OCI-LY3 (cell line): Measurements from ENCODE around the gene TNNT3.

Experiments
- H2AFZ ChIP-seq: fragments of 200-600, 300-600 bp; shearing (Covaris generic); 2 replicates; pipeline ENCODE4 v1.6.0; 2014; ENCODE audit warnings: antibody characterized with exemption, low read depth, low read length
- H3K27ac ChIP-seq: fragments of 200-600, 300-600 bp; sonication (generic); 2 replicates; pipeline ENCODE4 v1.5.1; 2014; ENCODE audit warnings: mild to moderate bottlenecking, low read length, moderate library complexity, mixed read lengths
- H3K27me3 ChIP-seq: fragments of 200-600, 300-600 bp; sonication (generic); 2 replicates; pipeline ENCODE4 v1.6.1; 2014; ENCODE audit warnings: low read depth, low read length, mixed read lengths
- H3K36me3 ChIP-seq: fragments of 200-600, 300-600 bp; sonication (generic); replicated peaks from 2 replicates; pipeline ENCODE3; 2014; ENCODE audit warnings: low read depth, low read length, mixed read lengths
- H3K4me1 ChIP-seq: fragments of 300-600, 200-600 bp; sonication (generic); 2 replicates; pipeline ENCODE4 v1.6.1; 2014; ENCODE audit warnings: low read length, mixed read lengths
- H3K4me2 ChIP-seq: fragments of 200-600, 300-600 bp; sonication (generic); 2 replicates; pipeline ENCODE4 v1.6.1; 2014; ENCODE audit warnings: low read length, mixed read lengths
- H3K4me3 ChIP-seq: fragments of 300-600, 200-600 bp; sonication (generic); 2 replicates; pipeline ENCODE4 v1.5.1; 2014; ENCODE audit warnings: antibody characterized with exemption, mild to moderate bottlenecking, low read length, moderate library complexity
- H3K79me2 ChIP-seq: fragments of 300-600, 200-600 bp; shearing (Covaris generic); 2 replicates; pipeline ENCODE4 v1.6.1; 2014; ENCODE audit warnings: mild to moderate bottlenecking, low read length, mixed read lengths
- H3K9ac ChIP-seq: fragments of 300-600, 200-600 bp; shearing (Covaris generic); 2 replicates; pipeline ENCODE4 v1.6.0; 2014; ENCODE audit warnings: mild to moderate bottlenecking, low read length, moderate library complexity
- H3K9me3 ChIP-seq: fragments of 200-600, 300-600 bp; shearing (Covaris generic); 2 replicates; pipeline ENCODE4 v1.6.1; 2014; ENCODE audit warnings: low read length, mixed read lengths; ENCODE audit not compliant: insufficient read depth
- H4K20me1 ChIP-seq: fragments of 200-600, 300-600 bp; sonication (generic); 2 replicates; pipeline ENCODE4 v1.6.1; 2016; ENCODE audit warnings: low read length, mixed read lengths; ENCODE audit not compliant: insufficient read depth
- EZH2phosphoT487 ChIP-seq: fragments of 200-600 bp; shearing (Covaris generic); IDR thresholded peaks from 2 replicates; pipeline ENCODE4 v1.6.1; 2018; ENCODE audit warnings: antibody characterized with exemption, mixed run types, low read depth
- TF ChIP-seq, protein P1 (sequence below): fragments of 200-600, 300-600 bp; sonication (generic); IDR thresholded peaks from 2 replicates; pipeline ENCODE4 v1.5.1; 2014; ENCODE audit warnings: antibody characterized with exemption, low read length, low read depth

The TNNT3 gene

DNA sequence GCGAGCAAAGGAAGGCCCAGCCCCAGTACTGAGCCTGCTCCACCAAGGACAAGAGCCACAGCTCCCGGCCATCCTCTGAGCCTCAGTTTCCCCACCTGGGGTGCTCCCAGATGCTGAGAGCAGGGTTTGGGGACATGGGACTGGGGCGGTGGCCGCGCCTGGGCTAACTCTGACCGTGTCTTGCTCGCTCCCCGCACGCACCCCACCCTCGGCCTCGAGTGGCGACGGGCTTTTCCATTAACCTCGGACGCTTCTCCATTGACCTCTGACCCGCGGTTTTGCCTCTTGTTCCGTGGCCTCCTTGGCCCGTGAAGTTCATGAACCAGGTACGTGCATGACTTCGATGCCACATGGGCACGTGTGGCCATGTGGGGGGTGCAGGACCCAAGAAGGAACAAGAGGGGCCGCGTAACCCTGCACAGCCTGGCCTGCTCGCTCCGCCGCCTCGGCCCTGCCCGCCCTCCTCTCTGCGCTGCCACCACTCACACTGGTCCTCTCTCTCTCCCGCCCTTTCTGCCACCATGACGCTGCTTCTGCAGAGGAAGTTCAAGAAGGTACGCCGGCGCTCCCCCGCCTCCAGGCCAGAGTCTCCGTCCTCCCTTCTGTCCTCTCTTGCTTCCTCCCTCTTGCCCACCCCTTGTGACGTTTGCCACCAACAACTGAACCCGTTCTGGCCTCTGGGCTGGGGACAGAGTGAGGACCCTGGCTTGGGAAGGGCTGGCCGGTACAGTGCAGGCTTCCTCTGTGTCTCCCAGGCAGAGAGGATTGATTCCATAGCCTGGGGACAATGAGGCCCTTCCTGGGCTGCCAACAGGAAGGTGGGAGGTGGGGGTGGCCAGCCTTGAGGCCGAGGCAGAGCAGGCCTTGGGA, 6.9 kb downstream of the TNNT3 start:
- H3K27me3 ChIP-seq, result peaks cover 24% of the 10 kb centered on the region; the same call in 1 of the 2 replicates
- H3K4me2 ChIP-seq, result no peak overlapping the region
- no peaks in the 10 kb centered on the region for H3K36me3 ChIP-seq
- no peak overlapping the region for H3K4me3 ChIP-seq
- no peaks in the 10 kb centered on the region for H3K79me2 ChIP-seq
- H4K20me1 ChIP-seq, result no peaks in the 10 kb centered on the region
- no peak overlapping the region for H2AFZ ChIP-seq
- H3K9ac ChIP-seq, result no peak overlapping the region
- no peaks in the 10 kb centered on the region for H3K4me1 ChIP-seq
- no peaks in the 10 kb centered on the region for H3K9me3 ChIP-seq
- no peak for TF ChIP-seq EZH2phosphoT487
- TF ChIP-seq, protein P1, sequence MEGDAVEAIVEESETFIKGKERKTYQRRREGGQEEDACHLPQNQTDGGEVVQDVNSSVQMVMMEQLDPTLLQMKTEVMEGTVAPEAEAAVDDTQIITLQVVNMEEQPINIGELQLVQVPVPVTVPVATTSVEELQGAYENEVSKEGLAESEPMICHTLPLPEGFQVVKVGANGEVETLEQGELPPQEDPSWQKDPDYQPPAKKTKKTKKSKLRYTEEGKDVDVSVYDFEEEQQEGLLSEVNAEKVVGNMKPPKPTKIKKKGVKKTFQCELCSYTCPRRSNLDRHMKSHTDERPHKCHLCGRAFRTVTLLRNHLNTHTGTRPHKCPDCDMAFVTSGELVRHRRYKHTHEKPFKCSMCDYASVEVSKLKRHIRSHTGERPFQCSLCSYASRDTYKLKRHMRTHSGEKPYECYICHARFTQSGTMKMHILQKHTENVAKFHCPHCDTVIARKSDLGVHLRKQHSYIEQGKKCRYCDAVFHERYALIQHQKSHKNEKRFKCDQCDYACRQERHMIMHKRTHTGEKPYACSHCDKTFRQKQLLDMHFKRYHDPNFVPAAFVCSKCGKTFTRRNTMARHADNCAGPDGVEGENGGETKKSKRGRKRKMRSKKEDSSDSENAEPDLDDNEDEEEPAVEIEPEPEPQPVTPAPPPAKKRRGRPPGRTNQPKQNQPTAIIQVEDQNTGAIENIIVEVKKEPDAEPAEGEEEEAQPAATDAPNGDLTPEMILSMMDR, result no peak
- no peak overlapping the region for H3K27ac ChIP-seq

DNA sequence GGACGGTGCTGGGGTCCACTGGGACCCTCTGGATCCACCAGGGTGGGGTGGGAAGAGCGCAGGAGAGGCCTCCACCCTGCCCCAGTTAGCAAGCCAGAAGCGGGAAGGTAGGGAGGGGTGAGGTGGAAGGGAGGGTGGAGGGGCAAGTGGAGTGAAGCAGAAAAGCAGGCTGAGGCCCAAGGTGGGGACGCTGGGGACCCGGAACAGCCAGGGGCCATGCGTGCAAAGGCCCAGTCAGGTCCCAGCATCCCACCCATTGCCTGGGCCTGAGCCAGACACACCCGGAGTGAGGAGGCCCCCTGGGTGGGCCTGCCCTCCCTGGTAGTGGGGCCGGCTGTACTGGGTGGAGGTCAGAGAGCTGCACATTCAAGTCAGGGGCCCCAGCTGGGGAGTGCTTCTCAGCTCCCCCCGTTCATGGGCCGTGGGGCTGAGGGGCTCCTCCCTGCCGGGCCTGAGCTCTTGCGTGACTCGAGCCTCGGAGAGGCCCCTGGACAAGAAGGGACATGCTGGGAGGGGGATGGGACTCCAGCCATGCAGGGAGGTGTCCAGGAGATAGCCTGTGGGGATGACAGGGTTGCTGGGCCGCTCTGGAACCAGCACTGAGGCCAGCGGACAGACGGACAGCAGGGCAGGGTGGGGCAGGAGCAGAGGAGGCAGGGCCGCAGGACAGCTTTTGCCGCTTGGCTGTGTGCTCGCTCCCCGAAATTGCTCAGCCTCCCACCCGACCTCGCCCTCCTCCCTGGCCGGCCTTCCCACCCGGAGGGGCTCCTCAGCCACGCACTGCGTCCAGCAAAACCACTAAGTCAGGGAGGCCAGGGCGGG, 7.7 kb downstream of the TNNT3 start:
- Histone ChIP-seq H3K9me3 (no peaks in the 10 kb centered on the region), H3K4me1 (no peaks in the 10 kb centered on the region), H3K4me3 (no peak overlapping the region), H4K20me1 (no peaks in the 10 kb centered on the region), H2AFZ (no peak overlapping the region), H3K9ac (no peak overlapping the region), H3K27ac (no peak overlapping the region), H3K36me3 (no peaks in the 10 kb centered on the region), H3K79me2 (no peaks in the 10 kb centered on the region), H3K4me2 (no peak overlapping the region), H3K27me3 (peaks cover 19% of the 10 kb centered on the region; the same call in 1 of the 2 replicates)
- no peak for TF ChIP-seq EZH2phosphoT487
- TF ChIP-seq, protein P1, result no peak

DNA sequence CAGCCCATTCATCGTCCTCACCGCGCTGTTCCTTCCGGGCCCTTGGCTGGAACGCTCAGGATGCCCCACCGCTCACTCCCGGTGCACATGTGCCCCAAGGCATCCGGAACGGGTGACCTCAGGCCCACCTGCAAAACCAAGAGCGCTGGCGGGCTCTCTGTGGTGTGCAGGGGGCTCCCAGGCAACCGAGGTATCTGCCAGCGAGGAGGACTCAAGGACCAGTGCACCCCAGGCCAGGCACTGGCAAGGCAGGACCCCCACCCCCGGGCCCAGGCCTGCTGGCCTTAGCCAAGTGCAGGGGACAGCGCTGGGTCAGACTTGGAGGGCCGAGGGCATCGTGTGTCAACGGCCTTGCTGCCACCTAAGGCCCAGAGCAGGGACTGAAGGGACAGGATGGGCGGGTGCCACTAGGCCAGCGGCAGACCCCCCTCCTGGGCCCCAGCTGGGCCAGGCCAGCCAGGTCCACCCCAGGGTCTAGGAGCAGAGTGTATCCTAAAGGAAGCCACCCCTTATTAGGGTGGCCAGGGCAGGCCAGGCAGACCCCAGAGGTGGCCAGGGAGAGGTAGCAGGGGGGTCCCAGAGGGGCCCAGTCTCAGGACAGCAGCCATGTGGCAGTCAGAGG, 8.5 kb downstream of the TNNT3 start:
- Histone ChIP-seq H4K20me1 (no peaks in the 10 kb centered on the region), H3K9me3 (no peaks in the 10 kb centered on the region), H3K9ac (no peak overlapping the region), H3K4me3 (no peak overlapping the region), H2AFZ (no peak overlapping the region), H3K4me2 (no peak overlapping the region), H3K27ac (no peak overlapping the region), H3K27me3 (peaks cover 18% of the 10 kb centered on the region; the same call in 1 of the 2 replicates), H3K79me2 (no peaks in the 10 kb centered on the region), H3K4me1 (no peaks in the 10 kb centered on the region), H3K36me3 (no peaks in the 10 kb centered on the region)
- no peak for TF ChIP-seq EZH2phosphoT487
- TF ChIP-seq, protein P1, result no peak
